NAMALWA (cell line): ENCODE measurements around the gene DARS1.
A peak's percentile ranks its signal among the peaks of the same experiment; 100 is the strongest.
"Not testable (repeated sequence)": the region's sequence is repeated elsewhere in the genome, so short reads cannot be mapped to it uniquely, and the experiment has no call there.

ENCODE experiments used
- DNase-seq: peaks from one replicate; pipeline ENCODE4 v3.0.0-alpha.2; 2015; ENCODE audit warnings: low spot score

The DARS1 gene

DNA sequence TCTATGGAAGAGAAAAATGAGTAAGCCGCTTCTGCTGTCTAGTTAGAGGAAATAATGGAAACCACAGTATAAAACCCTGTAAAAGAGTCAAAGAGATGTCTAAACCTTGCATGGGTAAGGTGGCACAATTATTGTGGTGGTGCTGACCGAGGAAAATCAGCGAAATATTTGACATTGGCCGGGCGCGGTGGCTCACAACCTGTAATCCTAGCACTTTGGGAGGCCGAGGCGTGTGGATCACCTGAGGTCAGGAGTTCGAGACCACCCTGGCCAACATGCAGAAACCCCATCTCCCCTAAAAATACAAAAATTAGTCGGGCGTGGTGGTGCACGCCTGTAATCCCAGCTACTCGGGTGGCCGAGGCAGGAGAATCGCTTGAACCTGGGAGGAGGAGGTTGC, 108.7 kb downstream of the DARS1 start:
- DNase-seq: not testable (repeated sequence)

DNA sequence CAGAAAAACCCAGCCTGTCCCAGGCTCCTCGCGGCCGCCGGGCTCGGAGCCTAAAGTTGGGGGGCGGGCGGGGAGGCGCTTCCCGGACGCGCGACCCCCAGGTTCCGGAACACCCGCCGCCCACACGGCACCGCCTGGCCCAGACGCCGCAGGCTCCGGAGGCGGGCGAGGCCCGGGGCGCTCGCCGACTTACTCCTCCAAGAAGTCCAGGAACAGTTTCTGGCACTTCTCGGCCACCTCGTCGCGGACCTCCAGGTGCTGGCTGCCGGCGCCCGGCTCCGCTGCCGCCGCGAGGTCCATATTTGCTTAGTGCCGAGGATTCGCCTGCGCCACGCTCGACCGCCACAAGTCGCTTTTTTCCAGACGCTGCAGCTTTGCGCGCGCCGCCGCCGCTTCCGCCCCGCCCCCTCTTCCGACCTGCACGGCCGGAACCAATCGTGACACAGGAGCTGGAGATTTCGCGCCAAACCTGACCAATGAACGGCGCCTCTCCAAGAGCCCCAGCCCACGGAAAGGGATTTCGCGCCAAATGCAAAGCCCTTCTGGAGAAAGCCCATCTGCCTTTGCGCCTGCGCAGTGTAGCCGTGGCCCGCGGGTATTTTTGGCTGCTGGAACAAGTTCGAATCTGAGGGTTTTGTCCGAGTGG, 109.2 kb downstream of the DARS1 start, which contains the start of gene MCM6:
Gene MCM6, minus strand, starts transcription at position 378 of the 646 bp plus-strand sequence. Its CDS starts 78 bp downstream, at position 300.
- DNase-seq: peak; percentile 99

DNA sequence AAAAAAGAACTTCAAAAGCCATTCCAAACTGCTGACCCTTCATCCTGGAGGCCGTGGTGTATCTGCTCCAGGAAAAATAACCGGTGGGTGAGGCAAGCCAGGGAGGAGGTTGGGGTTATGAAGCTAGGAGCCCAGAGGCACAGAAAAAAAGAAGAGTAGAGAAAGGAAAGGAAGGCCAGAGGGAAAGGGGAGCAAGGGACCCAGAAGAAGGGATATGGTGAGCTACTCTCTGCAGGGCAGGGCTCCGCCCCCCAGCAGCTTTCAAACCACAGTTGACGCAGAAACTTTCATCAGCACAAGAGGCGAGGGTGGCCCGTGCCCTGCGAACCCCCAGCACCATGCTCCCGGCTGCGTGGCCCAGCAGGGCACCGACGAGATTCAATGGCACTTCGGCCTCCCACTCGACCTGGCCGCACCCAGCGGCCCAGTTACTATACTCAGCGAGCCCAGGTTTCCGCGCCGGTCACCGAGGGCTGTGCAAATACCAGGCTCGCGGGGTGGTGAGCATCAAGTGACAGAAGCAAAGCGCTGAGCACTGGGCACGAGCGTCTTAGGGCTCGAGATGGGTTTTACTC, 109.8 kb downstream of the DARS1 start:
- DNase-seq: peak; percentile 80

DNA sequence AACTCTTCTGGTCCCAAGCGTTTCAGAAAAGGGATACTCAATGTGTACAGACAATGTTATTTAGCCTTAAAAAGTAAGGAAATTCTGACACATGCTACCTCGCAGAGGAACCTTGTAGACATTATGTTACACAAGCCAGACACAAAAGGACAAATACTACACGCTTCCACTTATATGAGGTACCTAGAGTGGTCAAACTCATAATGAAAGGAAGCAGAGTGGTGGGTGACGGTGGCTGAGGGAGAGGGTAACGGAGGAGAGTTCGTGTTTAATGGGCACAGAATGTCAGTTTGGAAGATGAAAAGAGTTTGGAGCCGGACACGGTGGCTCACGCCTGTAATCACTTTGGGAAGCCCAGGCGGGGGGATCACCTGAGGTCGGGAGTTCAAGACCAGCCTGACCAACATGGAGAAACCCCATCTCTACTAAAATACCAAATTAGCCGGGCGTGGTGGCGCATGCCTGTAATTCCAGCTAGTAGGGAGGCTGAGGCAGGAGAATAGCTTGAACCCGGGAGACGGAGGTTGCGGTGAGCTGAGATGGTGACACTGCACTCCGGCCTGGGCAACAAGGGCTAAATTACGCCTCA, 110.6 kb downstream of the DARS1 start:
- DNase-seq: peak; percentile 19

DNA sequence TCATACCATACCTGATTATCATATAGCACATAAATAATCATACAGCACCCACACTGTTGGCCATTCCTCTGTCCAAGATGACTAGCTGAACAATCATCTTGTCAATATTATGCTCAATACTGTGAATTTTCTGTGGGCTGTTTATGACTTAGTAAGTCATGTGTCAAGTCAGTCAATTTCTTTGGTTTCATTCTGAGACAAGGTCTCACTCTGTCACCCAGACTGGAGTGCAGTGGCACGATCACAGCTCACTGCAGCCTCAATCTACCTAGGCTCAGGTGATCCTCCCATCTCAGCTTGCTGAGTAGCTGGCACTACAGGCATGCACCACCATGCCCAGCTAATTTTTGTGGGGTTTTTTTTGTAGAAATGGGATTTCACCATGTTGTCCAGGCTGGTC, 114.9 kb downstream of the DARS1 start:
- DNase-seq: no peak

DNA sequence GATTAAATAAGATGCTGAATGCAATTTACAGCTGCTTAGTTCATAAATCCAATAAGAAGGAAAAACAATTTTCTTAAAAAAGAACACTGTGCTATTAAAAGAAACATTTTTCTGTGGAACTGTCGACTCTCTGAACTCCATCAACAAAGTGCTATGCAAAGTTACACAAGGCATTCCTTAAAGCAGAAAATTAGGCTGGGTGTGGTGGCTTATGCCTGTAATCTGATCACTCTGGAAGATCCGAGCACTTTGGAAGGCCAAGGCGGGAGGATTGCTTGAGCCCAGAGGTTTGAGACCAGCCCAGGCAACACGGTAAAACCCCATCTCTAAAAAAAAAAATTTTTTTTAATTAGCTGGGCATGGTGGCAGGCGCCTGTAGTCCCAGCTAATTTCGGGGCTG, 122.2 kb downstream of the DARS1 start:
- DNase-seq: no peak

DNA sequence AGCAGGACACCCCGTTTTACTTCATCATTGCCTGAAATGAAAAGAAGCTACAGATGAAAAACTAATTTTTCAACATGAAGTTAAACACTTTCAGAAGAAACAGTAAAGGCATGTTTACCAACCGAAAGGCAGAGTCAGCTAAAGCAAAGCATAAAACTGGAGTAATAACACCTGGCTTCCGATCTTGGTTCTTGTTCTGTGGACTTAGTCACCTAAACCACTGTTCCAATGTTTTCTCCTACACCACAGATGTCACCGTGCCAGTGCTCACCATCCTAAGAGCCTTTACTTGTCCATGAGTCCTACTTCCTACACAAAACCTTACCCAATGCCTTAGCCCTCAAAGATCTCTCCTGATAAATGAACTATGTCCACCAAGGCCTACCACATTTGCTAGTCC, 122.7 kb downstream of the DARS1 start:
- DNase-seq: no peak
